ENCODE results near the gene ATP10A.

Gene ATP10A

DNA sequence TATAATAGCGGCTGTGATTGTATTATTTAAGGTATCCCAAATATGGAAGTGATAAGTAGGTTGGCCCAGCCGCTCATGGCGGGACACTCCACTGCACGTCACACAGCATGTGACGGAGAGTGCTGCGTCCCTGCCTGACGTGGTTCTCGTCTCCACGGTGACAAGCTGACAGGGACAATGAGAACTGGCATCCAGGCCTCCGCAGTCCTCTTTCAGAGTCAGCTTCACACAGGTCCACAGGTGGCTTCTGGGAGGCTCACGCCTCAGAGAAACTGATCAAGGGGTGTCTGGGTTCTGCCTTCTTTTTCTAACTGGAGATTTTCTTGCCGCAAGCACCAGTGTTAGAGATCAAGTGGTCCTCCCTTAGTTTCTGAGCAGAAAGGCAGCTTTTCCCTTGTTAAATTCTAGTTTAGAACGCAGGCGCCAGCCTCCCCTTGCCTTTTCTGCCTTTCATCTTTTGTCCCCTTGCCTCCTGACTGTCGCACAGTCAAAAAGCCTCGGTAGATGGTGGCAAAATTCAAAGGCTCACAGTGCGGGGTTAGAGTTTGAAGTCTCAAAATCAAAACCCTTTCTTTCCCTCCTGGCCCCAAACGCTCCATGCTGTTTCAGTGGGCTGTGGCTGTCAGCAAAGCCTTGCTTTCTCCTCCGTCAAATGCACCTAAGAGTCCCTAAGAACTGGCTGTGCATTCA, 120.9 kb downstream of the ATP10A start:
- TF ChIP-seq, protein P1, sequence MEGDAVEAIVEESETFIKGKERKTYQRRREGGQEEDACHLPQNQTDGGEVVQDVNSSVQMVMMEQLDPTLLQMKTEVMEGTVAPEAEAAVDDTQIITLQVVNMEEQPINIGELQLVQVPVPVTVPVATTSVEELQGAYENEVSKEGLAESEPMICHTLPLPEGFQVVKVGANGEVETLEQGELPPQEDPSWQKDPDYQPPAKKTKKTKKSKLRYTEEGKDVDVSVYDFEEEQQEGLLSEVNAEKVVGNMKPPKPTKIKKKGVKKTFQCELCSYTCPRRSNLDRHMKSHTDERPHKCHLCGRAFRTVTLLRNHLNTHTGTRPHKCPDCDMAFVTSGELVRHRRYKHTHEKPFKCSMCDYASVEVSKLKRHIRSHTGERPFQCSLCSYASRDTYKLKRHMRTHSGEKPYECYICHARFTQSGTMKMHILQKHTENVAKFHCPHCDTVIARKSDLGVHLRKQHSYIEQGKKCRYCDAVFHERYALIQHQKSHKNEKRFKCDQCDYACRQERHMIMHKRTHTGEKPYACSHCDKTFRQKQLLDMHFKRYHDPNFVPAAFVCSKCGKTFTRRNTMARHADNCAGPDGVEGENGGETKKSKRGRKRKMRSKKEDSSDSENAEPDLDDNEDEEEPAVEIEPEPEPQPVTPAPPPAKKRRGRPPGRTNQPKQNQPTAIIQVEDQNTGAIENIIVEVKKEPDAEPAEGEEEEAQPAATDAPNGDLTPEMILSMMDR (IDR thresholded peaks at IDR 0.05), result no peak
- Histone ChIP-seq H3K4me1 (peaks cover 0 to 83% (median 53%) of the 10 kb centered on the region in 4 donors), H3K36me3 (no peaks in the 10 kb centered on the region), H3K4me3 (no peak overlapping the region), H3K27ac (peak overlapping the region; percentile 68), H3K9me3 (no peaks in the 10 kb centered on the region), H3K27me3 (no peaks in the 10 kb centered on the region)
- no peak for DNase-seq
- intact Hi-C loops (cut with DNase I; ENCODE audit: low total_unique reads), result no loop called here

DNA sequence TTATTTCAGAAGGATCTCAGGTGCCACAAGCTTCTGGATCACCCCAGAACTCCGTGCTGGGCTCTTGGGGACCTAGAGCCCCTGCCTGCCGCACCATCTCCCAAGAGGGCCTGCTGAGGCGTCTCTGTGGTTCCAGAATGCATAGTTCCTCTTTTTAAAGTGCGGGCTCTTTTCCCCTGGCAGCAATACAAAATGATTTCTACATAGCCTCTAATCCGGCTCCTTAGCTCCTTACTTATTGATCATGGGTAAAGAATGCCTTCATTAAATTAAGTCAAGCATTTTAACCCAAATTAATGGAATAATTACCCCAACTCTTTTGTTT, 121.9 kb downstream of the ATP10A start:
- intact Hi-C loops (cut with DNase I; ENCODE audit: low total_unique reads), result no loop called here
- peaks cover 0 to 92% (median 59%) of the 10 kb centered on the region in 4 donors for H3K4me1 ChIP-seq
- no peak overlapping the region for H3K4me3 ChIP-seq
- TF ChIP-seq, protein P1 (IDR thresholded peaks at IDR 0.05), result no peak
- no peaks in the 10 kb centered on the region for H3K27me3 ChIP-seq
- H3K9me3 ChIP-seq, result no peaks in the 10 kb centered on the region
- no peaks in the 10 kb centered on the region for H3K36me3 ChIP-seq
- H3K27ac ChIP-seq, result peak overlapping the region; percentile 68
- DNase-seq, result no peak

DNA sequence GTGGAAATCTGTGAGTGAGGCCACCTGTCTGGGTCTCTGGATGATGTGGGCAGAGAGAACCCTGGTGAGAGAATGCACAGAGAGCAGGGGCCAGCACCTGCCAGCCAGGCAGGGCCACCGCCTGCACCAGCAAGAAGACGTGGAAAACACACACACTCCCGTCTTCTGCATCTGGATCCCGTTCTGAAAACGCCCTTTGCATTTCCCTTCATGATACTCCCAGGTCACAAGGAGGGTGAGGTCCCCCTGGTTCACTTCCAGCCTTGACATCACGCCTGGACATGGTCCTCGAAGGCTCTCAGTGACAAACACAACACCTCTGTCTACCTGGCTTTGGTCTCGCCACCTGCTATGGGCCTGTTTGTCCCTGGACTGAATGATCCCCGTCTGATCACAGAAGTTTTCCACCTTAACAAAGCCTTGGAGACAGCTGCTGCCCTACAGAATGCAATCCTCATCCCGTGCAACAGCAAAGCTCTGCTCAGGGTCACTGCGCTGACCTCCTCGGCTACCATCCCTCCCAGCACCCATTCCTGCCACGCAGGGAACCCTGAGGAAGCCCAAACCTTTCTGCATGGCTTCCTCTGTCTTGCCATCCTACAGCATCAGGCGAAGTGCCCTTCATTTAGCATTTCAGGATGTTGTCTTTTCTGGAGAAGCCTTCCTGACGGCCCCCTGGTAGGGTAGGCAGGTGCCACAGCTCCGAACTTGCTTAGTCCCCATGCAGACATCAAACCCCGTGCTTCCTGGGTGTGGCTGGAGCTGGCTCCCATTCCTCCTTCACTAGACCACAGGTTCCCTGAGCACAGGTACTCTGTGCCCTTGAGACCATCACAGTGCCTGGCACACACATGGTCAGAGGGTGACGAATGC, 122.5 kb downstream of the ATP10A start:
- Histone ChIP-seq H3K4me3 (no peak overlapping the region), H3K4me1 (peaks cover 0 to 95% (median 65%) of the 10 kb centered on the region in 4 donors), H3K27me3 (no peaks in the 10 kb centered on the region), H3K36me3 (peaks cover 0 to 3% (median 0%) of the 10 kb centered on the region in 3 donors), H3K27ac (peak overlapping the region; percentile 68), H3K9me3 (no peaks in the 10 kb centered on the region)
- DNase-seq, result no peak
- TF ChIP-seq, protein P1 (IDR thresholded peaks at IDR 0.05), result no peak
- intact Hi-C loops (cut with DNase I; ENCODE audit: low total_unique reads), result no loop called here

DNA sequence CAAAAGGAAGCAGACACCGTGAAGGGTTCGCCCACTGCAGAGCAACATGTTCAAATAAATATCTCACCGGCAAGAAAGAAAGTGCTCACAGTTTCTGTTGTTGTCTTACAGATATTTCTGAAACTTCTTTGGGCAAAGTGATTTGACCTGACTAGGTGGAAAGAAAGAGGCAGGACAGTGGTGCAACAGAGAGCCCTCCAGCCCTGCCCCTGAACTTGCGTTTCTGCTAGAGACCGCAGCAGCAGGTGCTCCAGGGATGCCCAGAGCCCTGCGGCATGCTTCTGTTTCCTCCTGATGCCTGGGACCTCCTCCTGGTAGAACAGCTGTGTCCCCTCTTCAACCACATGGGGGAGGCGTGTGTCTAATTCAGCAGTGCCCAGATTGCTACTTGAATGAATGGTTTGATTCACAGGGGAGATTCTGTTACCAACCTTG, 123.4 kb downstream of the ATP10A start:
- peaks cover 0 to 95% (median 72%) of the 10 kb centered on the region in 4 donors for H3K4me1 ChIP-seq
- TF ChIP-seq, protein P1 (IDR thresholded peaks at IDR 0.05), result peak; percentile 29 to 40
- no peak overlapping the region for H3K27ac ChIP-seq
- peaks cover 0 to 7% (median 0%) of the 10 kb centered on the region in 3 donors for H3K36me3 ChIP-seq
- intact Hi-C loops (cut with DNase I; ENCODE audit: low total_unique reads), result loop anchor here (10.0 kb wide), 1 partner anchor 55 kb away; no protein-coding TSS in a partner anchor
- H3K4me3 ChIP-seq, result no peak overlapping the region
- H3K27me3 ChIP-seq, result no peaks in the 10 kb centered on the region
- no peak for DNase-seq
- no peaks in the 10 kb centered on the region for H3K9me3 ChIP-seq

DNA sequence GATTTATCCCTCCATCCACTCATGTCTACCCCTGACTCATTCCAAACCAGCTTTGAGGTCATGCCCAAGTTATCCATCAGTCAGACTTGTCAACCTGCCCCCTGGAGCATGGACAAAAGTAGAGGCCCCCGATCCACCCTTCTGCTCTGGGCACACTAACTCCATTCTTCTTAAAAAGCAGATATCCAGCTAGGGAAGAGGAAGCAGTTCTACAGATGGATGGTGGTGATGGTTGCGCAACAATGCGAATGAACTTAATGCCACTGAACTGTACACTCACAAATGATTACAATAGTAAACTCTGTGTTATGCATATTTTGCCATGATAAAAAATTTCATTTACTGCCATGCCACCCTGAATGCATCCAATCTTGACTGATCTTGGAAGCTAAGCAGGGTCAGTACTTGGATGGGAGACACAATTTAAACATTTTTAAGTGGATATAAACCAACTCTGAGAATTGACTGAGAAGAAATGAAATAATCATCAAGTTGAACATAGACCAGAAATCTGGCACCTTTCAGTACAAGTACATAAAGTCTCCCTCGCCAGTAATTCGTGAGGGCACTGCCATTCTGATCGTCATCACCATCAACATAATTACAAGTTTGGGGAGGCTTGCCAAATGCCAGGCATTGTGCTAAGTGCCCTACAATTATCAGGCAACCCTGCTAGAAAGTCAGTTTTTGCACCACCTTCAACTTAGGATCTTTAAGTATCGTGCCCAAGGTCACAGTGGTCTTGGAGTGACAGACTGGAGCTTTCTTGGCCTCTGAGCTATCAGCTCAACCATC, 124.8 kb downstream of the ATP10A start:
- Histone ChIP-seq H3K4me3 (no peak overlapping the region), H3K4me1 (peaks cover 0 to 95% (median 72%) of the 10 kb centered on the region in 4 donors), H3K36me3 (peaks cover 0 to 7% (median 0%) of the 10 kb centered on the region in 3 donors), H3K27me3 (no peaks in the 10 kb centered on the region), H3K9me3 (no peaks in the 10 kb centered on the region), H3K27ac (peak overlapping the region; percentile 79 to 82)
- DNase-seq, result no peak
- TF ChIP-seq, protein P1 (IDR thresholded peaks at IDR 0.05), result no peak
- intact Hi-C loops (cut with DNase I; ENCODE audit: low total_unique reads), result loop anchor here (10.0 kb wide), 1 partner anchor 56 kb away; no protein-coding TSS in a partner anchor
